Ishikawa (cell line): ENCODE data around the gene TXNRD1.

Experiments used
- CEBPB ChIP-seq: IDR thresholded peaks from 2 replicates; pipeline ENCODE4 v1.6.1; 2012
- CREB1 ChIP-seq: IDR thresholded peaks from 2 replicates; pipeline ENCODE4 v1.6.1; 2012; ENCODE audit warnings: low read depth
- EGR1 ChIP-seq: IDR thresholded peaks from 2 replicates; pipeline ENCODE4 v1.6.1; 2012
- EP300 ChIP-seq: IDR thresholded peaks from 2 replicates; pipeline ENCODE4 v1.6.1; 2012; ENCODE audit warnings: borderline replicate concordance
- FOXM1 ChIP-seq: IDR thresholded peaks from 2 replicates; pipeline ENCODE4 v1.6.1; 2012; ENCODE audit warnings: low read depth, borderline replicate concordance
- NFIC ChIP-seq: IDR thresholded peaks from 2 replicates; pipeline ENCODE4 v1.6.1; 2012
- RAD21 ChIP-seq: IDR thresholded peaks from 2 replicates; pipeline ENCODE4 v1.6.1; 2012; ENCODE audit warnings: low read depth
- TAF1 ChIP-seq: IDR thresholded peaks from 2 replicates; pipeline ENCODE4 v1.6.1; 2012; ENCODE audit warnings: low read depth, mild to moderate bottlenecking
- TCF12 ChIP-seq: IDR thresholded peaks from 2 replicates; pipeline ENCODE4 v1.6.1; 2012; ENCODE audit warnings: low read depth
- TEAD4 ChIP-seq: IDR thresholded peaks from 2 replicates; pipeline ENCODE4 v1.6.1; 2012
- YY1 ChIP-seq: IDR thresholded peaks from 2 replicates; pipeline ENCODE4 v1.6.1; 2012; ENCODE audit warnings: low read depth
- ZBTB7A ChIP-seq: IDR thresholded peaks from 2 replicates; pipeline ENCODE4 v1.6.1; 2012; ENCODE audit warnings: low read depth
- TF ChIP-seq, protein P1 (sequence below): IDR thresholded peaks from 2 replicates; pipeline ENCODE4 v1.6.1; 2012
- TF ChIP-seq, protein P2 (sequence below): IDR thresholded peaks from 2 replicates; pipeline ENCODE4 v1.6.1; 2012
- TF ChIP-seq, protein P3 (sequence below): IDR thresholded peaks from 2 replicates; pipeline ENCODE4 v1.6.1; 2012; ENCODE audit warnings: low read depth, mild to moderate bottlenecking

TXNRD1 gene

GRCh38 chr12:104329707-104330532 is 114.3 kb downstream of the TXNRD1 start:
- TF ChIP-seq YY1 (no peak), RAD21 (no peak), CREB1 (no peak), EP300 (no peak), CEBPB (no peak), TCF12 (no peak), NFIC (no peak), ZBTB7A (no peak), TAF1 (no peak), TEAD4 (no peak), FOXM1 (no peak), EGR1 (no peak)
- TF ChIP-seq, protein P1, sequence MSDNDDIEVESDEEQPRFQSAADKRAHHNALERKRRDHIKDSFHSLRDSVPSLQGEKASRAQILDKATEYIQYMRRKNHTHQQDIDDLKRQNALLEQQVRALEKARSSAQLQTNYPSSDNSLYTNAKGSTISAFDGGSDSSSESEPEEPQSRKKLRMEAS = no peak
- TF ChIP-seq, protein P2, sequence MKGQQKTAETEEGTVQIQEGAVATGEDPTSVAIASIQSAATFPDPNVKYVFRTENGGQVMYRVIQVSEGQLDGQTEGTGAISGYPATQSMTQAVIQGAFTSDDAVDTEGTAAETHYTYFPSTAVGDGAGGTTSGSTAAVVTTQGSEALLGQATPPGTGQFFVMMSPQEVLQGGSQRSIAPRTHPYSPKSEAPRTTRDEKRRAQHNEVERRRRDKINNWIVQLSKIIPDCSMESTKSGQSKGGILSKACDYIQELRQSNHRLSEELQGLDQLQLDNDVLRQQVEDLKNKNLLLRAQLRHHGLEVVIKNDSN = no peak

- TF ChIP-seq, protein P3, sequence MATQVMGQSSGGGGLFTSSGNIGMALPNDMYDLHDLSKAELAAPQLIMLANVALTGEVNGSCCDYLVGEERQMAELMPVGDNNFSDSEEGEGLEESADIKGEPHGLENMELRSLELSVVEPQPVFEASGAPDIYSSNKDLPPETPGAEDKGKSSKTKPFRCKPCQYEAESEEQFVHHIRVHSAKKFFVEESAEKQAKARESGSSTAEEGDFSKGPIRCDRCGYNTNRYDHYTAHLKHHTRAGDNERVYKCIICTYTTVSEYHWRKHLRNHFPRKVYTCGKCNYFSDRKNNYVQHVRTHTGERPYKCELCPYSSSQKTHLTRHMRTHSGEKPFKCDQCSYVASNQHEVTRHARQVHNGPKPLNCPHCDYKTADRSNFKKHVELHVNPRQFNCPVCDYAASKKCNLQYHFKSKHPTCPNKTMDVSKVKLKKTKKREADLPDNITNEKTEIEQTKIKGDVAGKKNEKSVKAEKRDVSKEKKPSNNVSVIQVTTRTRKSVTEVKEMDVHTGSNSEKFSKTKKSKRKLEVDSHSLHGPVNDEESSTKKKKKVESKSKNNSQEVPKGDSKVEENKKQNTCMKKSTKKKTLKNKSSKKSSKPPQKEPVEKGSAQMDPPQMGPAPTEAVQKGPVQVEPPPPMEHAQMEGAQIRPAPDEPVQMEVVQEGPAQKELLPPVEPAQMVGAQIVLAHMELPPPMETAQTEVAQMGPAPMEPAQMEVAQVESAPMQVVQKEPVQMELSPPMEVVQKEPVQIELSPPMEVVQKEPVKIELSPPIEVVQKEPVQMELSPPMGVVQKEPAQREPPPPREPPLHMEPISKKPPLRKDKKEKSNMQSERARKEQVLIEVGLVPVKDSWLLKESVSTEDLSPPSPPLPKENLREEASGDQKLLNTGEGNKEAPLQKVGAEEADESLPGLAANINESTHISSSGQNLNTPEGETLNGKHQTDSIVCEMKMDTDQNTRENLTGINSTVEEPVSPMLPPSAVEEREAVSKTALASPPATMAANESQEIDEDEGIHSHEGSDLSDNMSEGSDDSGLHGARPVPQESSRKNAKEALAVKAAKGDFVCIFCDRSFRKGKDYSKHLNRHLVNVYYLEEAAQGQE = no peak
- no peak for TF ChIP-seq TCF12
- TF ChIP-seq, protein P1 = no peak
- no peak for TF ChIP-seq EGR1
- TF ChIP-seq, protein P2 = no peak
- no peak for TF ChIP-seq ZBTB7A
- TF ChIP-seq YY1 = no peak
- TF ChIP-seq CREB1 = no peak
Measured at GRCh38 chr12:104331376-104331775, 115.8 kb downstream of the TXNRD1 start.

- TF ChIP-seq TCF12 (no peak), RAD21 (no peak)
Measured at GRCh38 chr12:104333692-104334255, 118.2 kb downstream of the TXNRD1 start.

- TF ChIP-seq ZBTB7A = no peak
- no peak for TF ChIP-seq EP300
- TF ChIP-seq, protein P2 = 0 out of 2 replicates have a peak, but pooled peaks have one; percentile 5
- TF ChIP-seq RAD21 = no peak
- no peak for TF ChIP-seq CREB1
- no peak for TF ChIP-seq NFIC
- TF ChIP-seq, protein P3 = no peak
Measured at GRCh38 chr12:104334581-104334980, 119.0 kb downstream of the TXNRD1 start.

GRCh38 chr12:104336115-104336514 is 120.5 kb downstream of the TXNRD1 start:
- no peak for TF ChIP-seq TAF1
- no peak for TF ChIP-seq CEBPB
- TF ChIP-seq, protein P1 = no peak
- TF ChIP-seq TCF12 = no peak
- TF ChIP-seq FOXM1 = no peak
- TF ChIP-seq NFIC = no peak
- TF ChIP-seq YY1 = no peak
- TF ChIP-seq, protein P2 = no peak
- TF ChIP-seq RAD21 = no peak
- no peak for TF ChIP-seq TEAD4
- TF ChIP-seq EP300 = no peak
- TF ChIP-seq CREB1 = no peak
- TF ChIP-seq EGR1 = no peak
- TF ChIP-seq, protein P3 = no peak
- TF ChIP-seq ZBTB7A = no peak
